Astrocyte (in vitro differentiated cells and primary cell): ENCODE data around the gene ABHD5.

Source experiments
- EZH2 ChIP-seq: IDR thresholded peaks from 2 replicates; pipeline ENCODE4 v1.6.1; 2012; ENCODE audit warnings: mild to moderate bottlenecking, low read length, inconsistent platforms; ENCODE audit not compliant: insufficient read depth
- TF ChIP-seq, protein P1 (sequence below): IDR thresholded peaks from 2 replicates; pipeline ENCODE4 v1.5.1; 2011; ENCODE audit warnings: low read depth, mild to moderate bottlenecking, inconsistent platforms, low read length, moderate library complexity; ENCODE audit not compliant: insufficient read depth

DNA sequence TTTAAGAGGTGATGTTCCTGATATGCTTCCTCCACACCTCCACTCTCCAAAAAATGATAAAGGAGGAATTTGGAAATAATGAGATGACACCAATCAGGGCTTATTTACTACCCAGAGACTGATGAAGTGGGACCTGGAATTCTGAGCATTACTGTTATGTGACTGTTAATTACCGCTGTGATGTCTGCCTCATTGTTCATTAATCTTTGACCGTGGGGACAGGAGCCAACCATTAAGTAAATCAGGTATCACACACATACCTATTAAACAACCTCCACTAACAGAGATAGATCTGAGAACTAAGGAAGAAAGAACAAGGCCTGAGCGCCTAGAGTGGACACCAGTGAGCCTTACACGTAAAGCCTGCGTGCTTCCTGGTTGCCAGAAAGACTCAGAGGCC lies 37.7 kb downstream of the ABHD5 start:
- TF ChIP-seq, protein P1, sequence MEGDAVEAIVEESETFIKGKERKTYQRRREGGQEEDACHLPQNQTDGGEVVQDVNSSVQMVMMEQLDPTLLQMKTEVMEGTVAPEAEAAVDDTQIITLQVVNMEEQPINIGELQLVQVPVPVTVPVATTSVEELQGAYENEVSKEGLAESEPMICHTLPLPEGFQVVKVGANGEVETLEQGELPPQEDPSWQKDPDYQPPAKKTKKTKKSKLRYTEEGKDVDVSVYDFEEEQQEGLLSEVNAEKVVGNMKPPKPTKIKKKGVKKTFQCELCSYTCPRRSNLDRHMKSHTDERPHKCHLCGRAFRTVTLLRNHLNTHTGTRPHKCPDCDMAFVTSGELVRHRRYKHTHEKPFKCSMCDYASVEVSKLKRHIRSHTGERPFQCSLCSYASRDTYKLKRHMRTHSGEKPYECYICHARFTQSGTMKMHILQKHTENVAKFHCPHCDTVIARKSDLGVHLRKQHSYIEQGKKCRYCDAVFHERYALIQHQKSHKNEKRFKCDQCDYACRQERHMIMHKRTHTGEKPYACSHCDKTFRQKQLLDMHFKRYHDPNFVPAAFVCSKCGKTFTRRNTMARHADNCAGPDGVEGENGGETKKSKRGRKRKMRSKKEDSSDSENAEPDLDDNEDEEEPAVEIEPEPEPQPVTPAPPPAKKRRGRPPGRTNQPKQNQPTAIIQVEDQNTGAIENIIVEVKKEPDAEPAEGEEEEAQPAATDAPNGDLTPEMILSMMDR, result no peak
- TF ChIP-seq EZH2, result no peak
